ENCODE data around the gene DFFA. TPM values are rescaled to one million over a fixed set of nuclear protein-coding genes. Genes with fewer than 3 reads are reported as not detected.
"Not testable (repeated sequence)": the region's sequence is repeated elsewhere in the genome, so short reads cannot be mapped to it uniquely, and the experiment has no call there.

The DFFA gene
- polyA plus RNA-seq, 2 of the 4 experiments (the other 2 are of a cell fraction), result 28.5 to 31.7 TPM

DNA sequence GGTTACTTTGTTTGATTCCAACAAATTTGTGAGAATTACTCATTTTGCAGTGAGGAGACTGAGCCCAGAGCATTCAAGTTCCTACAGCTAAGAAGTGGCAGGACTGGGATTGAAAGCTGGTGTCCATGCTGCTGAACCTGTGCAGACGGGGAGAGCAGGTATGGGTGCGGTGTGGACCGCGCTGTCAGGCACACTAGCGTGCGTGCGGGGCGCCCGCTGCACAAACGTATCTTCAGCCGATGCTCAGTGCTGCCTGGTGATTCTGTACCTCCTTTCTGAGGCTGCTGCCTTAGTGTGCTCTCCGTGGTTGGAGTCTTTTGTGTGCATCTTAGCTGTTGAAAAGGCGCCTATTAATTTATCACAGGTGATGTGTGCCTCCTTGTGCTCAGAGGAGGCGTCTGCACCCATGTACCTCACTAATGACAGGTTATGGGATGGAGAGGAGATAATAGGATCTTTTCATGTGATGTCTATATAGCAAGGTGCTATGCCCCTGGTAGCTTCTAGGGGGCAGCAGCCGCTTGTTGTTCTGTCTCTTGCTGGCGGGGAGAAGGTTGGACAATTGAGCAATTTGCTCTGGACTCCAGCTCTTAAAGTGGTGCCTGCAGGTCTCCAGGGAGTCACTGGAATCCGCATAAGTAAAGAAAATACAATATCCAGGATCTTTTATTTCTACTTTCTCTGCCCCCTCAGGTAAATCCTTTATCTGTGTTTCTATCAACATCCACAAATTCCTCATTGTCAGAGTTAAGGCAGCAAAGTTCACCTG is 35.0 kb upstream of the DFFA start:
- WGBS (ENCODE audit: missing lambda C conversion rate), result 54% methylated on average over 17 of the region's 17 CpGs
- TF ChIP-seq EHF (CRISPR knock-in tag; IDR thresholded peaks at IDR 0.05) (no peak), NPAS2 (CRISPR knock-in tag; IDR thresholded peaks at IDR 0.05; ENCODE audit: borderline replicate concordance) (no peak), SMC3 (IDR thresholded peaks at IDR 0.05) (peak; percentile 68), TP53 (CRISPR knock-in tag; IDR thresholded peaks at IDR 0.05) (no peak), CEBPB (IDR thresholded peaks at IDR 0.05) (peak; percentile 78 to 92), RAD21 (conservative IDR thresholded peaks at IDR 0.05 in 1 of 2, IDR thresholded peaks at IDR 0.05 in 1 of 2) (peak; percentile 79 to 83)
- TF ChIP-seq, protein P1, sequence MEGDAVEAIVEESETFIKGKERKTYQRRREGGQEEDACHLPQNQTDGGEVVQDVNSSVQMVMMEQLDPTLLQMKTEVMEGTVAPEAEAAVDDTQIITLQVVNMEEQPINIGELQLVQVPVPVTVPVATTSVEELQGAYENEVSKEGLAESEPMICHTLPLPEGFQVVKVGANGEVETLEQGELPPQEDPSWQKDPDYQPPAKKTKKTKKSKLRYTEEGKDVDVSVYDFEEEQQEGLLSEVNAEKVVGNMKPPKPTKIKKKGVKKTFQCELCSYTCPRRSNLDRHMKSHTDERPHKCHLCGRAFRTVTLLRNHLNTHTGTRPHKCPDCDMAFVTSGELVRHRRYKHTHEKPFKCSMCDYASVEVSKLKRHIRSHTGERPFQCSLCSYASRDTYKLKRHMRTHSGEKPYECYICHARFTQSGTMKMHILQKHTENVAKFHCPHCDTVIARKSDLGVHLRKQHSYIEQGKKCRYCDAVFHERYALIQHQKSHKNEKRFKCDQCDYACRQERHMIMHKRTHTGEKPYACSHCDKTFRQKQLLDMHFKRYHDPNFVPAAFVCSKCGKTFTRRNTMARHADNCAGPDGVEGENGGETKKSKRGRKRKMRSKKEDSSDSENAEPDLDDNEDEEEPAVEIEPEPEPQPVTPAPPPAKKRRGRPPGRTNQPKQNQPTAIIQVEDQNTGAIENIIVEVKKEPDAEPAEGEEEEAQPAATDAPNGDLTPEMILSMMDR (IDR thresholded peaks at IDR 0.05), result peak; percentile 73
- Histone ChIP-seq H3K9me3 (no peaks in the 10 kb centered on the region), H3K27ac (no peak overlapping the region), H3K4me3 (no peak overlapping the region), H3K4me2 (no peak overlapping the region), H3K4me1 (peaks cover 40% of the 10 kb centered on the region)
- ChIA-PET CTCF (interaction anchor here (0.6 to 6.2 kb wide), 48 partner anchors 8 to 531 kb away, joined by 3 to 70 read pairs (median 4); no protein-coding TSS in a partner anchor), POLR2A (no interaction called here)
- DNase-seq (ENCODE audit: low read depth in 1 of 2, low spot score in 1 of 2) (peak; percentile 65 to 70), FAIRE-seq (no peak), ATAC-seq (peak; percentile 85 to 87)

DNA sequence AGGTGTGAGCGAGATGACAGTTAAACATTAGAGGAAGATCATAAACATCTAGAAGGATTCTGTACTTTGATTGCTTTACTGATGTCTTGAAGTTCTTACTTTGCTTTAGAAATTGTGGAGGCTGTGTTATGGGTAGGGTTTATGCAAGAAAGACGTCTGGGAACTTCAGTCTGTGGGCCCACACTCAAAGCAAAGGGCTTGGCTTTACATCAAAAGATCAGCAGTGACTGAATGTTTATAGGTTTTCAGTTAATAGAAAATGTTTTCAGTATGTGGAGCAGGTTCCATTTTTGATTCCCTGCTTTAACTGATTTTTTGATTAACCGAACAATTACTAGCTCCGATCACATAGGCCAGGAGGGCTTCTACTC is 34.3 kb upstream of the DFFA start:
- ATAC-seq, result no peak
- ChIA-PET CTCF (interaction anchor here (0.6 to 6.2 kb wide), 31 partner anchors 8 to 531 kb away, joined by 3 to 70 read pairs (median 5); no protein-coding TSS in a partner anchor), POLR2A (no interaction called here)
- WGBS (ENCODE audit: missing lambda C conversion rate), result 95% methylated on average over 4 of the region's 4 CpGs
- no peak overlapping the region for H3K27ac ChIP-seq
- H3K4me3 ChIP-seq, result no peak overlapping the region
- no peak overlapping the region for H3K4me2 ChIP-seq
- no peaks in the 10 kb centered on the region for H3K9me3 ChIP-seq
- DNase-seq (ENCODE audit: low read depth in 1 of 2, low spot score in 1 of 2), result no peak
- no peak for TF ChIP-seq CEBPB (IDR thresholded peaks at IDR 0.05)
- TF ChIP-seq ZNF302 (CRISPR knock-in tag; IDR thresholded peaks at IDR 0.05), result no peak
- TF ChIP-seq POLR2A (IDR thresholded peaks at IDR 0.05; ENCODE audit: low read length), result no peak
- no peak for TF ChIP-seq CBX8 (IDR thresholded peaks at IDR 0.05)
- TF ChIP-seq HOXB13 (CRISPR knock-in tag; IDR thresholded peaks at IDR 0.05; ENCODE audit: low read depth), result no peak
- TF ChIP-seq ATOH8 (CRISPR knock-in tag; IDR thresholded peaks at IDR 0.05; ENCODE audit: low read depth), result no peak
- TF ChIP-seq EHMT2 (IDR thresholded peaks at IDR 0.05; ENCODE audit: low read depth), result no peak
- no peak for TF ChIP-seq BCL3 (IDR thresholded peaks at IDR 0.05)
- TF ChIP-seq ELK1 (IDR thresholded peaks at IDR 0.05; ENCODE audit: low read depth, low read length), result no peak
- TF ChIP-seq GATA3 (IDR thresholded peaks at IDR 0.05; ENCODE audit: borderline replicate concordance), result no peak
- no peak for TF ChIP-seq EHF (CRISPR knock-in tag; IDR thresholded peaks at IDR 0.05)
- TF ChIP-seq HEYL (CRISPR knock-in tag; IDR thresholded peaks at IDR 0.05), result no peak
- TF ChIP-seq BHLHE40 (IDR thresholded peaks at IDR 0.05; ENCODE audit: low read depth, low read length), result no peak
- TF ChIP-seq MAZ (IDR thresholded peaks at IDR 0.05; ENCODE audit: borderline replicate concordance, low read depth, low read length), result no peak
- no peak for TF ChIP-seq MAFK (IDR thresholded peaks at IDR 0.05; ENCODE audit: partially characterized antibody)
- TF ChIP-seq SMC3 (IDR thresholded peaks at IDR 0.05), result no peak
- no peak for TF ChIP-seq FOSL2 (IDR thresholded peaks at IDR 0.05)
- no peak for TF ChIP-seq FOSL2 (CRISPR knock-in tag; IDR thresholded peaks at IDR 0.05)
- no peak for TF ChIP-seq FOXS1 (CRISPR knock-in tag; IDR thresholded peaks at IDR 0.05)
- no peak for FAIRE-seq
- peaks cover 38% of the 10 kb centered on the region for H3K4me1 ChIP-seq

- ATAC-seq; H3K4me3 ChIP-seq; POLR2A ChIA-PET; H3K27ac ChIP-seq; H3K4me2 ChIP-seq; DNase-seq (ENCODE audit: low read depth in 1 of 2, low spot score in 1 of 2); FAIRE-seq; H3K9me3 ChIP-seq: not testable (repeated sequence)
- H3K4me1 ChIP-seq, result peaks cover 33% of the 10 kb centered on the region
- 95% methylated on average over 12 of the region's 12 CpGs for WGBS (ENCODE audit: missing lambda C conversion rate)
- CTCF ChIA-PET, result interaction anchor here (0.7 to 6.2 kb wide), 10 partner anchors 13 to 362 kb away, joined by 3 to 70 read pairs (median 4); no protein-coding TSS in a partner anchor
Measured at GRCh38 chr1:10506046-10506676, 33.8 kb upstream of the DFFA start.

Measured in A549 (cell line).